ENCODE data around the gene FCRL1.

The FCRL1 gene

DNA sequence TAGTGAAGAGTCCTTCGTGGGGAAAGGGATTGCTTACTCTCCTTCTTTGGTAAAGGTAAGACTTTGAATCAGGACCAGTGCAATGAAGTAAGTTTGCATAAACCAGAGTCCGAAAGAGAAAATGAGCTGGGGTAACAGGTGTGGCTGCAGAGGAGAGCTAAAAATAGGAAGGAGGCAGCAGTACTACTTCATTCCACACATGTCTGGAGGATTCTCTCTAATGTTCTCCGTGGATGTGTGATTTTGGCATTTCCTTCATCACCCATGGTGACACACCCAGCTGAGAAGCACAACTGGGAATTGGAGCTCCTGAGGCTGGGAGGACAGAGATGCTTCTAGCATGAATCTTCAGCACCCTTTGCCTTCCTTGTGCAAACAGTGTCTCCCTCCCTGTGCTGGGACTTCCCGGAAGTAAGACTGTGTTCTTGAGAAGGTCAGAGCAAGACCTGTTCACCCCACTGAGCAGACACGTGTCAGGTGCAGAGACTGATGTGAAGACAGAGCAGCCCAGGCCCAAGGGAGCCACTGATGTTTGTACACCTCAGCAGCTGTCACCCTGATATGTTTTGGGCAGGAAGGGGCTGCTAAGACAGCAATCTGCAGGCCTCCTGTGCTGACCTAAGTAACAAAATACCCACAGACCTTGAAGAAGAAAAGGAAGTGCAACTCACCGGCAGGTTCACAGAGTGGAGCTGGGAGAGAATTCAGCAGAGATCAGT lies 13.3 kb downstream of the FCRL1 start:
- in situ Hi-C loops (cut with HindIII; ENCODE audit: low sequenced_read_pairs): no loop called here

DNA sequence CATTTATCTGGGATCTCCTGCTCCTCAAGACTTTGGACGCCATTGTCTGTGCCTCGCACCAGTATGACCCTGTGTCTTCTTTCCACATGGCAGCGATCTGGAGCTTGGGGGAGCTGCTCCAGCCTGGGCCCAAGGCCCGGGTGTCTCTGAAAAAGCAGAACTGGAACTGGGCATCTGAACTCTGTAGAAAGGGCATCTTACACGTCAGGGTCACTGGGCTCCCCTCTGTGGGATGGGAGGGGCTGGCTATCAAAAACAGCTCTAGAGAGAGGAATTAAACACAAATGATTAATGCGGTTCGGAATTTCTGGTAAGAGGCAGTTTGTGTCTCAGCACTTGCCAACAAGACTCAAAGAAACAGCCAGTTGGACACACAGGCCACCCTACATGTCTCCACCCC lies 16.1 kb downstream of the FCRL1 start:
- in situ Hi-C loops (cut with HindIII; ENCODE audit: low sequenced_read_pairs): no loop called here

DNA sequence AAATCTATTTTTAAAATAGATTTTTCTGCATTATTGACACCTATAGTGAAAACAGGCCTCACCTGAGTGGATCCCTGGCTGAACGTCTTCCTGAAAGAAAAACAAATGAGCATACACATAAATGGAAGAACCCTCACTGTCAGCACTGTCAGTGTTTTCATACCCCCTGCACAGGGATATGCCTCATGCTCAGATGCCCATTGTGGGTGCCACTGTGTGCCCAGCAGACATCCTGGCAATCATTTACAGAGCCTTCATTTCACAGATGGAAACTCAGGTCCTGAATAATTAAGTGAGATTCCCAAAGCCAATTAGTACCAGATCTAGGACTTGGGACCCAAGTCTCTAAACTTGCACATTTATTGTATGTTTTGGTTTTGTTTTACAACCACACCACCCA lies 19.9 kb downstream of the FCRL1 start:
- in situ Hi-C loops (cut with HindIII; ENCODE audit: low sequenced_read_pairs): no loop called here

DNA sequence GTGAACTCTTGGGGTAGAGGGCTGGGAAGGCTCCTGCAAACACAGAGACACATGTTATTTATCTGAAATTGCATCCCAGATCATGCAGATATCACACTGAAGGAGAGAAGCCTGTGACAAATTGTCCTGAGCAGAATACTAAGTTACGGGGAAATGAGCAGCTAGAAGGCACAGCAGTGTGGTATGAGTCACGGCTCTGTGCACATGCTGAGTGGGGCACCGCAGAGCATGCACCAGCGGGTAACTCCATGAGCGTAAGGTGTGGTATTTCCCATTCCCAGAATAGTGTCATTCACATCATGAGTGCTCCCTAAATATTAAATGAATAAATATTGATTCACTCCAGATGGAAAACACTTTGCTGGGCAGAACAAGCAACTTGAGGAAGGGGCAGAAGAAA lies 21.7 kb downstream of the FCRL1 start:
- in situ Hi-C loops (cut with HindIII; ENCODE audit: low sequenced_read_pairs): no loop called here

DNA sequence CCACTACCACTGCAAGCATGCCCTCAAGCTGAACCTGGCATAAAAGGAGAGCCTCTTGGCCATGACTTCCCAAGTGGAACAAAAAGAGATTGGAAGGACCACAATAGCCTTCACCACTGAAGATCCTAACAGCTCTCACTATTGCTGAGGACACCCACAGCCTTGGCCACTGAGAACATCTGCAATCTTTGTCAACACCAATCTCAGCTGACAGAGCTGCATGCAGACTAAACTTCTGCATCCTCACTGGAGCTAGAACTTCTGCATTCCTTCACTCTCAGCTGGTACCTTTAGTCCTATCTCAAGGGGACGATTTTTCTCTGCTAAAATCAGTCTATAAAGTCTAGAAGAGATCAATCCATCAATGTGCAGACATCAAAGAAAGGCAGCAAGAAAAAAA lies 34.7 kb downstream of the FCRL1 start:
- in situ Hi-C loops (cut with HindIII; ENCODE audit: low sequenced_read_pairs): no loop called here

DNA sequence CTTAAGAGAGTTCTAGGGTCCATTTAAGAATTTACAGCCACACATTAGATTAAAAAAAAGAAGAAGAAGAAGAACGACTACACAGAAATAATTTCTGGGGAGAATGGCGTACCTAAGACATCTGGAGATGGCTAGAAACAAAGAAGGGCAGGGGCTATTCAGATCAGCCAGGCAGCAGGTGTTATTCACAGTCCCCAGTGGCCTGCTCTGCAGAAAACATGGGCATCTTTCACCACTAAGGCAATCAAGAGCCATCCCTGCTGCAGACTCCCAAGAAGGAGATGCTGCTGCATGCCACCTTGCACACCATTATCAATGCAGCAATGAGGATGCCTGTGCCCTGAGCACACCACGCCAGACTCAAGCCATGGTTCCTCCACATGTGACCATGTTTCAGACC lies 35.1 kb downstream of the FCRL1 start:
- in situ Hi-C loops (cut with HindIII; ENCODE audit: low sequenced_read_pairs): no loop called here

DNA sequence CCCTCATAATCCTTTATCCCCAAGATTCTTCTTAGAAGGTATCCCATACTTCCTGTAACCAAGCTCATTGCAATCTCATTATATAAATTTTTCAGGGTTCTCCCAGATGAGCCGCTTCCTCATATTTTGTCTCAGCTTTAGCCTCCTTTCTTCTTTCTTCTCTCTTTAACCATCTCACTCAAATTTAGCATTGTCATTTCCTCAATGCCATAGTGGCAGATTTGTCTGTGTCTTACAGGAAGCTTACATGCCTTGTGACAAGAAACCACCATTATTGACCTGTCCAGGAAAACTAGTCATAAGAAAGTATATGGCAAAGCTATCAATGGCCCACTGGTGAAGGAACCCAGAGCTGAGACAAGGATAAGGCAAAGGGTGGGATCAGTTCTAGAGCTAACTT lies 37.0 kb downstream of the FCRL1 start:
- in situ Hi-C loops (cut with HindIII; ENCODE audit: low sequenced_read_pairs): no loop called here

DNA sequence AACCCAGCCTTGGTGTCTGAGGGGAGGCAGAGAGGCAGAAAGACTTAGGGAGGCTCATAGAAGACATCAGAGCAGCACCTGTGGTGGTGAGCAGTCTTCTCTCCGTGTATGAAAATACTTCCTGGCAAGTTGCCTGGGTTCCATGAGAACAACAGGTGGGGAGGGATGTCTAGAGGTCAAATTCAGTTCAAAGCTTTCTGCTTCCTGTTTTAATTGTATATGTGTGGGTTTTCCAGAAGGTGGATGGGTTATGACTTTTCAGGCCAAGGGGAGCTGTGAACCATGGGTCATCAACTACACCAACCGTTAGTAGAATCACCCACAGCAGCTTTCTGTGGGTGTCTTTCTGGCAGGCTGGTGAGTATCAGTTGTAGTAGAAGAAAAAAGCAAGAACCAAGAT lies 38.9 kb downstream of the FCRL1 start:
- in situ Hi-C loops (cut with HindIII; ENCODE audit: low sequenced_read_pairs): no loop called here

DNA sequence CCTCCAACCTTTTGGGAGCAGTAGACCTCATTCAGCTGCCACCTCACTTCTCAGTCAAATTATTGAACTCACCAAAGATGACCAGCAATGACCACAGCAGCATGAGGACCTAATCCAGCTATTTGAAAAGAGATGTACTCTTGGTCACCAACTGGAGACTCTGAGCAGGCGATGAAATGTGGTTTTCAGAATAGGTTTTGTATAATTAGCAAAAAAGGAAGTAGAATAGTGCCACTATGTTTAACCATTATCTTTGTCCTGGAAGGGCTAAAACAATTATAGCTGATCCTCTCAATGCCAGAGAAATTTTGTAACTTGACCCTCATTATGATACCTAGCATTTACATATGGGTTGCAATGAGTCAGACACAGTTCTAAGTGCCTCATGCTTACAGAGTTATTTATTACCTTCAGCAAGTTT lies 42.9 kb downstream of the FCRL1 start, which contains the start of gene FCRL2:
FCRL2 (minus strand) TSS at position 162 of the 421 bp plus-strand sequence; CDS start at position 103, 59 bp downstream.
- in situ Hi-C loops (cut with HindIII; ENCODE audit: low sequenced_read_pairs): no loop called here

DNA sequence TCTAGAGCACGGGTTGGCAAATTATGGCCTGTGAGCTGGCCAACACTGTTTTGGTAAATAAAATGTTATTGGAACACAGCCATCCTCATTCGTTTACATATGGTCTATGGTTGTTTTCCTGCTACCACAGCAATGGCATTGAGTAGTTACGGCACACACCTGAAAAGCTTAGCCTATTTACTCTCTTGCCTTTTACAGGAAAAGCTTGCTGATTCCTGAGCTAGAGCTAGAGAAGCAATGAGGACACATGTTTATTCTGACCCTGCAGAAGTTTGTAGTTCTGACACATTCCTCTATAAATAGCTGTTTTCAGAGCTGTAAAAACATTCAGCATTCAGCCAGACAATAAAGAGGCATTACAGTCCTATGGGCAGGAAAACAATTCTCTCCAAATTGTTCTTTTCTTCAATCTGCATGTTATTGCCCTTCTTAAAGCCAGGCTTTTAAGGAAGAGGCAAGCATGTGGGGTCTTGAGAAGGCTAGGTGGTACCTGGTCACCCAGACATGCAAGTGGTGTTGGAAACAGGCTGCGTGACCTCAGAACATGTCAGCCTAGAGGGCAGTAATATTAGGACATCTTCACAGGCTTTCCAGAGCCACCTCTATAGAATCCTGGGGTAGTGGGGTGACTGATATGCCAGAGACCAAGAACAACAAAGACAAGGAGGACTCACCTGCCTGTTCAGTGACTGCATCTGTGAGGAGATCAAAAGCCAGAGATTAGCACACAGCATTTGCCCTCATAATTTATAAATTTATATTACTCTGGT lies 44.6 kb downstream of the FCRL1 start:
- in situ Hi-C loops (cut with HindIII; ENCODE audit: low sequenced_read_pairs): no loop called here

DNA sequence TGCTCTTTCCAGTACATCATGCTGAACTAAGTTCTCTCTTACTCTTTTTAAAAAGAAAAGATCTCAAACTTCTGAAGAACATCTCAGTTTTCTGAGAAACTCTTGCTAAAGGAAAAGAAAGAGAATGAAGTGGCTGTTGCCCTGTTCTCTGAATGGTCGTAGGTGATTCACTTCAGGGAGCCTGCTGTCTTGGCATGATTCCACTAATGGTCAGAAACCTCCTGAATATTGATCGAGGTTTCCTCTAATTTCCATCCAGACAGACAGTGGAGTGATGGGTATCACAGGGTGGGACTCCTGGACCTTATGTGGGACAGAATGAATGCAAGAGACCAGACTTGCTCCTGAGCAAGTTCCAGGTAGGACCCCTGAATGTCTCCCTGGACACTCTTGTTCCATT lies 45.5 kb downstream of the FCRL1 start:
- in situ Hi-C loops (cut with HindIII; ENCODE audit: low sequenced_read_pairs): no loop called here

DNA sequence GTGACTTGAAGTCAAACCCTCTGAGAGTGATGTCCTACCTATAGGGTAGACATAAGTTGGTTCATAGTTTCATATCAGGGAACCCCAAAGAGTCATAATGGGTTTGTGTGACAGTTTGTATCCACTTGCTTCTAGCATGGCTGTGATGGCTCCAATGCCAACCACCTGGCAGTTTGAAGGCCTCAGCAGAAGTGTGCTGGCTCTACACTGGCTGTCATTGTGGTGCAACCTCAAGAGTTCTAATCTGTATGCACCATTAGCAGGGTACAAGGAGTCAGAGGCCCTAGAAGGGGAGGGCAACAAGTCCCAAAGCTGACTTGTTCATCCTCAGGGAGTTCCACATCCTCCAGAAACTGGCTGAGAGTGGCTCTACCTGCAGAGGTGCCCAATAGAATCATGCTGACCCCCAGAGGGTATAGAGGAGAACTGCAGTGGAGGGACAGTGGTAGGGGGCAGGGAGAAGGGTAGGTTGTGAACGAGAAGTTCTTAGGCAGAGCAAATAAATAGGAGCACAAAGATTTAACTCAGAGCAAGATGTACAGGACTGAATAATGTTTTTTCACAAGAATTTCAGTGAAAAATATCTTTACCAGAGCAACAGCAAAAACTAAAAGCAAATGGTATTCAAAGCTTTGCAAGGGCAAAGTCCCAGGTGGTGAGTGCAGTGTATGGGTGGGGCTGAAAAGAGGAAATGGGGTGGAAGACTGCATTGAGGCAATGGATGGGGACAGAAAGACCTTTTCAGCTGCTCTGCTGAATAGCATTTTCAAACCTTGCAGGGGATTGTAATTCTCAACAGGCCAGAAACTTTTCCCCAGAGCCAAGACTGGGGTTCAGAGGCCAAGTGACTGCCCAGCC lies 46.2 kb downstream of the FCRL1 start:
- in situ Hi-C loops (cut with HindIII; ENCODE audit: low sequenced_read_pairs): no loop called here

DNA sequence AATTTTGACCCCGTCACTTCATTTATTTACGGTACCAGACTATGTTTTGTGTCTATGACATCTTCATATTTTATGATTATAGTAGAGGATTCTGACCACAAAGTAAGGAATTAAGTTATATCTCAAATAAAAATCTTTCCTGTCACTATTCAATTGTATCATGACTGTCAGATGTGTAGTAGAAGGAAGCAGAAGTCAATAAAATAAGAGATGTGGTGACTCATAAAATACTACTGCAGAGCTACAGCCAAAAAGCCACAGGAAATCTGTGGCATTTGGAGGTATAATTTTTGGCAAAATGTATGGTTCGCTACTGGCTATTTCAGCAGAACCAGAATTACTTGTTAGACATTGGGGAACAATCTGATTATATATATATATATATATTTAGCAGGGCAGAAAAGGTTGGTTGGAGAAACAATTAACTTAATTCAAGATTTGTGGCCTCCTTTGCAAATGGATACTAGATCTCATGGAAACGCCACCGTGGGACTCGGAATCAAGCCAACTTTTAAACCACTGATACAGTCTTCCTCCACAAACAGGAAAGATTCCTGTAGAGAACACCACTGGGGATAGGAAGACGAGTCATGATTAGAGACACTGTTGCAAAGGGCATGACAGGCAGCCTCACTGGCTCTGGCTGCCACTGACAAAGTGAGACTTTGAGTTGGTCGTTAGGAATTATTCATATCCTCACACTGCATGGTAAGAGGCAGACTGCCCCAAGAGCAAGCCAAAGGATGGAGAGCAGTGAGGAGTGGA lies 48.1 kb downstream of the FCRL1 start:
- in situ Hi-C loops (cut with HindIII; ENCODE audit: low sequenced_read_pairs): no loop called here

DNA sequence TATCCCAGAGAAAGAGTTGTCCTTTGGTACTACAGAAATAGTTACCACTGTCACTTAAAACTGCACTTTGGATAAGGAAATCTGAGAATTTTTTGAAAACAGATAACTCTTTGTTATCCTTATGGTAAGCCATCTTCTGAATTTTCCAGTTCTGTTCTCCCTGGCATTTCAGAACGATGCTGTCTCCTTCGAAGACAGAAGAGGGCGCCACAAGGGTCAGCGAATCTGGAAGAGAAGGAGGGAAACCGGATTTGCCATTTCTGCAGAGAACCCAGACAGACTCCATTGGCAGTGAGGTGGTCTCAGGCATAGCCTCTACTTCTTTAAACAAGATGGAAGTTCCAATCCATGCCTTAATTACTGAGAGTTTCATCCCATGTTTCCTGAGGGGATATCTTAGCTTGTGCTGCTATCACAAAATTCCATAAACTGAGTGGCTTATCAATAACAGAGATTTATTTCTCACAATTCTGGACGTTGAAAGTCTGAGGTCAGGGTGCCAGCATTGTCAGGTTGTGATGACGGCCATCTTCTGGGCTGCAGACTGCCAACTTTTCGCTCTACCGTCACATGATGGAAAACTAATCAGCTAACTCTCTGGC lies 49.4 kb downstream of the FCRL1 start:
- in situ Hi-C loops (cut with HindIII; ENCODE audit: low sequenced_read_pairs): no loop called here

DNA sequence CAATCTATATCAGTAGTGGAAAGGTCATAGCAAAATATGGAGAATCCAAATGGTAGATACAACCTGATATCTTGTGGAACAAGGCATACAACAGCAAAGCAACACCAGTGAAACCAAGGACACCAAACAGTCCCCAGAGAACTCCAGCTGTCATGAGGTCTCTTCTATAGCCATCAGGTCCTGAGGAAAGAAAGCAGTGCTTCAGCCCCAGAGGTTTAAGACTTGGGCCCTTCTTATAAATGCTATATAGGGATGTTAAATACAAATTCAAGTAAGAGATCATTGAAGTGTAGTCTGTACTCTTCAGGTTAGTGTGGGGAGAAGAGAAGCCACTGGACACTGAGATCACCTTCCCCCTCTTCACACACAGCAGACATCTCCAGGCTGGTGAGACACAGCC lies 53.1 kb downstream of the FCRL1 start:
- in situ Hi-C loops (cut with HindIII; ENCODE audit: low sequenced_read_pairs): no loop called here

DNA sequence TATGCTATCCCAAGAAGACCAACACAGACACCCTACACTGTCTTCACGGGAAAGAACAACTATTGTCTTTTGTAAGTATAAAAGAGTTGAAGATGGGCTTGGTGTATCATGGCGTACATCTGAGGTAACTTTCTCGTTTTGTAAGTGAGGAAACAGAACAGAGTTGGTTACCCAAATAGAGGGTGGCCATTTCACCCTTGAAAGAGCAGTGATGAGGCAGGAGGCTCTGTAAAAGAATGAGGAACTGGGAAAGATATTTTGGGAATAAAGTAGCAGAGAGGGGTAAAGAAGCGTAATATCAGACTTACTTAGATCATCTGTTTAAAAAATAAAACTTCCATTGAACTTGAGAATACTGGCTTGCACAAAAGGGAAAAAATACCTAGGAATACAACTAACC lies 61.9 kb downstream of the FCRL1 start:
- in situ Hi-C loops (cut with HindIII; ENCODE audit: low sequenced_read_pairs): no loop called here

DNA sequence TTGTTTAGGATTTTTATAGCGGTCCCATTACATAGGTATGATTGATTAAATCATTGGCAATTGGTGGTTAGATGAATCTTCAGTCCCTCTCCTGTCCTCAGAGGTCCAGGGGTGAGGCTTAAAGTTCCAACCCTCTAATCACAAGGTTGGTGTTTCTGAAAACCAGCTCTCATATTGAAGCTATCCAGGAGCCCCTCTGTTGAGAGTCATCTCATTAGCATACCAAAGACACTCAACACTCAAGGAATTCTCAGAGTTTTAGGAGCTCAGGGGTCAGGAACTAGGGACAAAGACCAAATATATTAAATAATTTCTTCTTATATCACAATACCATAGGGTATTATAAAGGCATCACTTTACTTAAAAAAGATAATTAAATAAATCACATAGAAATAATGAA lies 66.3 kb downstream of the FCRL1 start:
- in situ Hi-C loops (cut with HindIII; ENCODE audit: low sequenced_read_pairs): no loop called here

DNA sequence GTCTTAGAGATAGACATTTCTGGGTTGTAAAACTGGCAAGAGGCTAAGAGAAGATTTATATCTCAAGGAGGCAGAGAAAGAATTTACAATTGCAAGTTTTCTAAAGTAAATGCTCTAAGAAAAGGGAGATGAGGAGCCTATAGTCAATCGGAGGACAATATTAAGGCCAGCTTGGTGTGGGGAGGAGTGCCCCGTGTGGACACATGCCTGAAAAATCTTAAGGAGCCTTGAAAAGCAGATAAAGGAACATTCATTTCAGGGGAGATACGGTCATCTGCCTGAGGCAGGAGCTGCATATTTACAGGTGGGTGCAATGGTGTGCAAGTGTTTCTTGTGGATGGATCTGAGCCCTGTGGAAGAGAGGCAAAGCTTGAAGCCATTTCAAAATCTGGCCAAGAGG lies 68.6 kb downstream of the FCRL1 start:
- in situ Hi-C loops (cut with HindIII; ENCODE audit: low sequenced_read_pairs): no loop called here

DNA sequence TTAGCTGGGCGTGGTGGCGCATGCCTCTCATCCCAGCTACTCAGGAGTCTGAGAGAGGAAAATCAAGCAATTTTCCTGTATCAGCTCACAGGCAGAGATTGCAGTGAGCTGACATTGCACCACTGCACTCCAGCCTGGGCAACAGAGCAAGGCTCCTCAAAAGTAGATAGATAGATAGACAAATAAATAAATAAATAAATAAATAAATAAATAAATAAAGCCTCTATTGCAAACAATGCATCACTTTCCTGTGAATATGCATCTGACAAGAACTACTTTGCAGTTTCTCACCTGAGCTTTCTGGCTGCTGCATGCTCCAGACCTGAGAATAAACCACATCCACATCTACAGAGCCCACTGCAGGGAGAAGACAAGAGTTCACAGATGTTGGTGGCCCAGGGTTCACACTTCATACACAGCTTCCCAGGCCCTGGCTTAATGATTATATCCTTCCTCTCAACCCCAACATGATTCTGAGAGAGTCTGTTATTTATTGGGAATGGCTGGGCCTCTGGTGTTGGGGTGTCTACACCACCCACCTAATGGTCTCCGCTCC lies 71.6 kb downstream of the FCRL1 start:
- in situ Hi-C loops (cut with HindIII; ENCODE audit: low sequenced_read_pairs): no loop called here

All from DLD1 (cell line).